ENCODE measurements around the gene TTC28.

DNA sequence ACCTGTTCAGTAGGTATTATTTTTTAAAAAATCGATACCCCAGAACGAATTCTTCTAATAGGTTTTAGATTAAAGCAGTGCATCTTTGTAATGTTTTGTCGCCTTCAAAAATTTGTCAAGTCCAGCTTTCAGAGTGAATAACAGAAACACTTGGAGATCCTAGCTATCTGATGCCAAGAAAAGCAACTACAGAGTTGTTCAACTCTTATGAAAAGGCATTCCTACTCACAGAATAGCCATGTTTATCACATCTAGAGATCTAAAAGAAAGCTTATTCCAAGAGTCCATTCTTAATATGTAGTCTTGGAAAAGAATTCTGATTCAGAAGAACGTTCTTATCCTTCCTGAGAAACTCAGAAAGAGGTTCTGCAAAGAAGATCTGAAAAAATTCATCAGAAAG is 268.5 kb downstream of the TTC28 start:
- TF ChIP-seq, protein P1, sequence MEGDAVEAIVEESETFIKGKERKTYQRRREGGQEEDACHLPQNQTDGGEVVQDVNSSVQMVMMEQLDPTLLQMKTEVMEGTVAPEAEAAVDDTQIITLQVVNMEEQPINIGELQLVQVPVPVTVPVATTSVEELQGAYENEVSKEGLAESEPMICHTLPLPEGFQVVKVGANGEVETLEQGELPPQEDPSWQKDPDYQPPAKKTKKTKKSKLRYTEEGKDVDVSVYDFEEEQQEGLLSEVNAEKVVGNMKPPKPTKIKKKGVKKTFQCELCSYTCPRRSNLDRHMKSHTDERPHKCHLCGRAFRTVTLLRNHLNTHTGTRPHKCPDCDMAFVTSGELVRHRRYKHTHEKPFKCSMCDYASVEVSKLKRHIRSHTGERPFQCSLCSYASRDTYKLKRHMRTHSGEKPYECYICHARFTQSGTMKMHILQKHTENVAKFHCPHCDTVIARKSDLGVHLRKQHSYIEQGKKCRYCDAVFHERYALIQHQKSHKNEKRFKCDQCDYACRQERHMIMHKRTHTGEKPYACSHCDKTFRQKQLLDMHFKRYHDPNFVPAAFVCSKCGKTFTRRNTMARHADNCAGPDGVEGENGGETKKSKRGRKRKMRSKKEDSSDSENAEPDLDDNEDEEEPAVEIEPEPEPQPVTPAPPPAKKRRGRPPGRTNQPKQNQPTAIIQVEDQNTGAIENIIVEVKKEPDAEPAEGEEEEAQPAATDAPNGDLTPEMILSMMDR (IDR thresholded peaks at IDR 0.05; ENCODE audit: insufficient read depth, low read depth, low read length) = no peak
- no peak for TF ChIP-seq EZH2 (IDR thresholded peaks at IDR 0.05; ENCODE audit: insufficient read depth, low read length)
